Smooth muscle cell (in vitro differentiated cells): Measurements from ENCODE around the gene GUK1. TPM values are rescaled to one million over a fixed set of nuclear protein-coding genes. Genes with fewer than 3 reads are reported as not detected.

Experiments used
- DNase-seq: peaks from one replicate; lab custom pipeline; 2025; ENCODE audit not compliant: unreplicated experiment; lab: John Stamatoyannopoulos, UW
- H2AFZ ChIP-seq: fragments of 200-600 bp; sonication (generic); 2 replicates; pipeline ENCODE4 v1.6.0; 2016; ENCODE audit warnings: antibody characterized with exemption, low read depth, mild to moderate bottlenecking
- H3F3A ChIP-seq: fragments of 200-600 bp; sonication (generic); 2 replicates; pipeline ENCODE4 v1.6.0; 2017; ENCODE audit warnings: antibody characterized with exemption, low read depth
- H3K27ac ChIP-seq: fragments of 200-600 bp; sonication (generic); 2 replicates; pipeline ENCODE4 v1.5.1; 2016; ENCODE audit warnings: low read depth, mild to moderate bottlenecking
- H3K27me3 ChIP-seq: fragments of 200-600 bp; sonication (generic); 2 replicates; pipeline ENCODE4 v1.6.1; 2016; ENCODE audit warnings: low read depth, mild to moderate bottlenecking
- H3K36me3 ChIP-seq: fragments of 200-600 bp; sonication (generic); 2 replicates; pipeline ENCODE4 v1.5.1; 2016; ENCODE audit warnings: low read depth
- H3K4me1 ChIP-seq: fragments of 200-600 bp; sonication (generic); 2 replicates; pipeline ENCODE4 v1.5.1; 2016; ENCODE audit warnings: low read depth
- H3K4me2 ChIP-seq: fragments of 200-600 bp; sonication (generic); 2 replicates; pipeline ENCODE4 v1.6.0; 2016; ENCODE audit warnings: mild to moderate bottlenecking
- H3K4me3 ChIP-seq: fragments of 200-600 bp; sonication (generic); 2 replicates; pipeline ENCODE4 v1.5.1; 2016; ENCODE audit warnings: mild to moderate bottlenecking
- H3K79me2 ChIP-seq: fragments of 200-600 bp; sonication (generic); 2 replicates; pipeline ENCODE4 v1.6.0; 2016; ENCODE audit warnings: low read depth, mild to moderate bottlenecking
- H3K9ac ChIP-seq: fragments of 200-600 bp; sonication (generic); 2 replicates; pipeline ENCODE4 v1.6.0; 2016; ENCODE audit warnings: low read depth
- H3K9me3 ChIP-seq: fragments of 200-600 bp; sonication (generic); replicated peaks from 2 replicates; pipeline ENCODE4 v1.5.1; 2016; ENCODE audit warnings: low read depth
- H4K20me1 ChIP-seq: fragments of 200-600 bp; sonication (generic); 2 replicates; pipeline ENCODE4 v1.6.0; 2016; ENCODE audit warnings: low read depth
- CTCF ChIP-seq: fragments of 200-600 bp; sonication (generic); IDR thresholded peaks from 2 replicates; pipeline ENCODE4 v1.5.1; 2017; ENCODE audit warnings: borderline replicate concordance, mild to moderate bottlenecking, antibody characterized with exemption; ENCODE audit not compliant: insufficient read depth, poor library complexity, severe bottlenecking
- WGBS: methylation state at CpG from one replicate; pipeline ENCODE4 v1.1.7; 2016; ENCODE audit warnings: low lambda C conversion rate; 5-methylcytosine and 5-hydroxymethylcytosine counted together
- polyA plus RNA-seq: library from polyadenylated mRNA; unstranded; fragments of >200 nt; fragmentation: Nextera tagmentation; extraction: Ambion mirVana; gene quantifications from 2 replicates; pipeline ENCODE4 v1.2.1, GENCODE V29; 2016
- total RNA-seq: library from RNA; depleted of rRNA; stranded (reverse); fragments of >200 nt; gene quantifications from 2 replicates; pipeline ENCODE4 v1.2.3, GENCODE V29; 2014

Gene GUK1
- total and polyA plus RNA-seq, 2 experiments from 2014 or later, result 205 to 465 TPM

- no peaks in the 10 kb centered on the region for H3K9me3 ChIP-seq
- H3K36me3 ChIP-seq, result no peaks in the 10 kb centered on the region
- peaks cover 1% of the 10 kb centered on the region for H3K4me1 ChIP-seq
- no peak for DNase-seq
- no peak overlapping the region for H3K4me3 ChIP-seq
- H3F3A ChIP-seq, result no peaks in the 10 kb centered on the region
- no peak for TF ChIP-seq CTCF
- 87% methylated on average over 22 of the region's 24 CpGs for WGBS
- no peak overlapping the region for H3K4me2 ChIP-seq
- H3K27ac ChIP-seq, result no peak overlapping the region
- H4K20me1 ChIP-seq, result no peaks in the 10 kb centered on the region
- H2AFZ ChIP-seq, result no peak overlapping the region
- no peaks in the 10 kb centered on the region for H3K79me2 ChIP-seq
- no peaks in the 10 kb centered on the region for H3K27me3 ChIP-seq
- H3K9ac ChIP-seq, result no peak overlapping the region
Measured at GRCh38 chr1:228156941-228157728, 17.1 kb downstream of the GUK1 start.

DNA sequence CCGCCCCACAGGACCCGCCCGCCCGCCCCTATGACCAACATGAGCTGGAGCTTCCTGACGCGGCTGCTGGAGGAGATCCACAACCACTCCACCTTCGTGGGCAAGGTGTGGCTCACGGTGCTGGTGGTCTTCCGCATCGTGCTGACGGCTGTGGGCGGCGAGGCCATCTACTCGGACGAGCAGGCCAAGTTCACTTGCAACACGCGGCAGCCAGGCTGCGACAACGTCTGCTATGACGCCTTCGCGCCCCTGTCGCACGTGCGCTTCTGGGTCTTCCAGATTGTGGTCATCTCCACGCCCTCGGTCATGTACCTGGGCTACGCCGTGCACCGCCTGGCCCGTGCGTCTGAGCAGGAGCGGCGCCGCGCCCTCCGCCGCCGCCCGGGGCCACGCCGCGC is 17.6 kb downstream of the GUK1 start:
- no peak overlapping the region for H2AFZ ChIP-seq
- H3K4me2 ChIP-seq, result no peak overlapping the region

DNA sequence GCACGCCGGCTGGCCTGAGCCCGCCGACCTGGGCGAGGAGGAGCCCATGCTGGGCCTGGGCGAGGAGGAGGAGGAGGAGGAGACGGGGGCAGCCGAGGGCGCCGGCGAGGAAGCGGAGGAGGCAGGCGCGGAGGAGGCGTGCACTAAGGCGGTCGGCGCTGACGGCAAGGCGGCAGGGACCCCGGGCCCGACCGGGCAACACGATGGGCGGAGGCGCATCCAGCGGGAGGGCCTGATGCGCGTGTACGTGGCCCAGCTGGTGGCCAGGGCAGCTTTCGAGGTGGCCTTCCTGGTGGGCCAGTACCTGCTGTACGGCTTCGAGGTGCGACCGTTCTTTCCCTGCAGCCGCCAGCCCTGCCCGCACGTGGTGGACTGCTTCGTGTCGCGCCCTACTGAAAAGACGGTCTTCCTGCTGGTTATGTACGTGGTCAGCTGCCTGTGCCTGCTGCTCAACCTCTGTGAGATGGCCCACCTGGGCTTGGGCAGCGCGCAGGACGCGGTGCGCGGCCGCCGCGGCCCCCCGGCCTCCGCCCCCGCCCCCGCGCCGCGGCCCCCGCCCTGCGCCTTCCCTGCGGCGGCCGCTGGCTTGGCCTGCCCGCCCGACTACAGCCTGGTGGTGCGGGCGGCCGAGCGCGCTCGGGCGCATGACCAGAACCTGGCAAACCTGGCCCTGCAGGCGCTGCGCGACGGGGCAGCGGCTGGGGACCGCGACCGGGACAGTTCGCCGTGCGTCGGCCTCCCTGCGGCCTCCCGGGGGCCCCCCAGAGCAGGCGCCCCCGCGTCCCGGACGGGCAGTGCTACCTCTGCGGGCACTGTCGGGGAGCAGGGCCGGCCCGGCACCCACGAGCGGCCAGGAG is 18.3 kb downstream of the GUK1 start:
- Histone ChIP-seq H4K20me1 (no peaks in the 10 kb centered on the region), H3K27me3 (no peaks in the 10 kb centered on the region), H3K9ac (no peak overlapping the region), H3K4me2 (no peak overlapping the region), H3K36me3 (no peaks in the 10 kb centered on the region), H3F3A (no peaks in the 10 kb centered on the region), H2AFZ (no peak overlapping the region), H3K9me3 (no peaks in the 10 kb centered on the region), H3K4me3 (no peak overlapping the region), H3K4me1 (peaks cover 8% of the 10 kb centered on the region), H3K27ac (no peak overlapping the region), H3K79me2 (no peaks in the 10 kb centered on the region)
- no peak for DNase-seq
- WGBS, result 96% methylated on average over 66 of the region's 98 CpGs
- no peak for TF ChIP-seq CTCF

More for the DNA sequence above, 17.6 kb downstream of the GUK1 start:
- no peak overlapping the region for H3K9ac ChIP-seq
- WGBS, result 95% methylated on average over 32 of the region's 43 CpGs
- no peaks in the 10 kb centered on the region for H3K36me3 ChIP-seq
- no peak overlapping the region for H3K27ac ChIP-seq
- no peaks in the 10 kb centered on the region for H3F3A ChIP-seq
- H3K27me3 ChIP-seq, result no peaks in the 10 kb centered on the region
- no peaks in the 10 kb centered on the region for H4K20me1 ChIP-seq
- H3K4me3 ChIP-seq, result no peak overlapping the region
- no peaks in the 10 kb centered on the region for H3K9me3 ChIP-seq
- peaks cover 7% of the 10 kb centered on the region for H3K4me1 ChIP-seq
- no peaks in the 10 kb centered on the region for H3K79me2 ChIP-seq
- no peak for TF ChIP-seq CTCF
- DNase-seq, result no peak
